Esophagus muscularis mucosa (tissue), 4 donors: ENCODE measurements around the gene NCR2. TPM values are rescaled to one million over a fixed set of nuclear protein-coding genes. Genes with fewer than 3 reads are reported as not detected.

Experiments
- DNase-seq: peaks from one replicate; pipeline ENCODE4 v3.0.0-alpha.2; 2017; ENCODE audit errors: extremely low spot score
- H3K27ac ChIP-seq, 4 donors: fragments of 200-600 bp; sonication (generic); replicated peaks in 1 of 4; 1 replicate in 3 of 4; 2 replicates in 1 of 4; pipeline ENCODE4 v1.5.1; 2016 to 2019; ENCODE audit warnings: mild to moderate bottlenecking in 1 of 4
- H3K27me3 ChIP-seq, 4 donors: fragments of 200-600 bp; sonication (generic); one replicate each; pipeline versions ENCODE4 v1.5.1 to v1.6.0; 2016 to 2019
- H3K36me3 ChIP-seq, 4 donors: fragments of 200-600 bp; sonication (generic); one replicate each; pipeline ENCODE4 v1.5.1; 2016 to 2019
- H3K4me1 ChIP-seq, 4 donors: fragments of 200-600 bp; sonication (generic); one replicate each; pipeline ENCODE4 v1.5.1; 2016 to 2019
- H3K4me3 ChIP-seq, 4 donors: fragments of 200-600 bp; sonication (generic); 1 replicate in 2 of 4; 2 replicates in 2 of 4; pipeline ENCODE4 v1.5.1; 2016 to 2019; ENCODE audit warnings: mild to moderate bottlenecking in 4 of 4, moderate library complexity in 1 of 4
- H3K9me3 ChIP-seq, 4 donors: fragments of 200-600 bp; sonication (generic); 1 replicate in 3 of 4; 2 replicates in 1 of 4; pipeline ENCODE4 v1.5.1; 2016 to 2019
- EP300 ChIP-seq: sonication (generic); formaldehyde crosslinking; IDR thresholded peaks from one replicate; pipeline ENCODE4 v1.6.1; 2017; ENCODE audit warnings: antibody characterized with exemption
- POLR2A ChIP-seq: fragments of 450-650 bp; IDR thresholded peaks from one replicate; pipeline ENCODE4 v1.6.1; 2017; ENCODE audit warnings: antibody characterized with exemption, moderate library complexity, mild to moderate bottlenecking, low read depth
- POLR2AphosphoS5 ChIP-seq, 2 donors: sonication (generic); formaldehyde crosslinking; IDR thresholded peaks; one replicate each; pipeline ENCODE4 v1.6.1; 2017; ENCODE audit warnings: antibody characterized with exemption in 2 of 2
- WGBS: methylation state at CpG from one replicate; pipeline ENCODE4 v1.1.5; 2018; 5-methylcytosine and 5-hydroxymethylcytosine counted together
- intact Hi-C: fragments of 100-400 bp; cut with DNase I; formaldehyde crosslinking; loops from one replicate; pipeline ENCODE4 v1.15.1; 2023
- small RNA-seq, 3 donors: library from RNA; depleted of rRNA; stranded (forward); fragments of <200 nt; gene quantifications; one replicate each; pipeline ENCODE3, GENCODE V24; 2016
- total RNA-seq, 4 donors: library from RNA; depleted of rRNA; stranded (reverse); fragments of >200 nt; gene quantifications; one replicate each; pipeline versions ENCODE4 v1.1.0 to v1.2.1, GENCODE V29; 2016
- TF ChIP-seq, protein P1 (sequence below), 3 experiments: fragments of 200-600 bp in 2 of 3; fragments of 450-650 bp in 1 of 3; sonication (generic) in 2 of 3; IDR thresholded peaks; one replicate each; pipeline ENCODE4 v1.5.1; 2017 to 2019; ENCODE audit warnings: antibody characterized with exemption in 3 of 3, mild to moderate bottlenecking in 2 of 3, moderate library complexity in 1 of 3

Gene NCR2
- total RNA-seq, 4 donors from 2014 or later = not detected

DNA sequence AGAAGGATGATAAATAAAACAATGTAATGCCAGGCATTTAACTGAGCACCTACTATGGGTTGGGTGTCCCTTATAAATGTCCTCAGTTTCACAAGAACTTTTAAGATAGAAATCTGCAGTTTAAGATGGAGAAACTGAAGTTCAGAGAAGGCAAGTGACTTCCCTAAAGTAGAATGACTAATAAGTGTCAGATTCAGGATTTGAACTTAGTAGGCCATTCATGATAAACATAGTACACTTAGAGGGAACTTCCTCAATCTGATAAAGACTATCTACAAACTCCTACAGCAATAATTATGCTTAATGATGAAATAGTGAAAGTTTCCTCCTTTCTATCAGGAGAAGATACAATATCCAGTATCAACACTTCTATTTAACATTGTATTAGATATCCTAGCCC lies 43.9 kb downstream of the NCR2 start:
- Histone ChIP-seq H3K27ac (no peak overlapping the region), H3K9me3 (no peaks in the 10 kb centered on the region), H3K36me3 (no peaks in the 10 kb centered on the region), H3K4me3 (no peak overlapping the region), H3K4me1 (peaks cover 9 to 18% (median 15%) of the 10 kb centered on the region in 4 donors), H3K27me3 (peaks cover 0 to 45% (median 23%) of the 10 kb centered on the region in 4 donors)
- TF ChIP-seq, protein P1, sequence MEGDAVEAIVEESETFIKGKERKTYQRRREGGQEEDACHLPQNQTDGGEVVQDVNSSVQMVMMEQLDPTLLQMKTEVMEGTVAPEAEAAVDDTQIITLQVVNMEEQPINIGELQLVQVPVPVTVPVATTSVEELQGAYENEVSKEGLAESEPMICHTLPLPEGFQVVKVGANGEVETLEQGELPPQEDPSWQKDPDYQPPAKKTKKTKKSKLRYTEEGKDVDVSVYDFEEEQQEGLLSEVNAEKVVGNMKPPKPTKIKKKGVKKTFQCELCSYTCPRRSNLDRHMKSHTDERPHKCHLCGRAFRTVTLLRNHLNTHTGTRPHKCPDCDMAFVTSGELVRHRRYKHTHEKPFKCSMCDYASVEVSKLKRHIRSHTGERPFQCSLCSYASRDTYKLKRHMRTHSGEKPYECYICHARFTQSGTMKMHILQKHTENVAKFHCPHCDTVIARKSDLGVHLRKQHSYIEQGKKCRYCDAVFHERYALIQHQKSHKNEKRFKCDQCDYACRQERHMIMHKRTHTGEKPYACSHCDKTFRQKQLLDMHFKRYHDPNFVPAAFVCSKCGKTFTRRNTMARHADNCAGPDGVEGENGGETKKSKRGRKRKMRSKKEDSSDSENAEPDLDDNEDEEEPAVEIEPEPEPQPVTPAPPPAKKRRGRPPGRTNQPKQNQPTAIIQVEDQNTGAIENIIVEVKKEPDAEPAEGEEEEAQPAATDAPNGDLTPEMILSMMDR (IDR thresholded peaks at IDR 0.05) = no peak
- no peak for TF ChIP-seq POLR2A
- no peak for TF ChIP-seq POLR2AphosphoS5 (IDR thresholded peaks at IDR 0.05)
- TF ChIP-seq EP300 = no peak
- intact Hi-C loops = no loop called here
- no peak for DNase-seq

DNA sequence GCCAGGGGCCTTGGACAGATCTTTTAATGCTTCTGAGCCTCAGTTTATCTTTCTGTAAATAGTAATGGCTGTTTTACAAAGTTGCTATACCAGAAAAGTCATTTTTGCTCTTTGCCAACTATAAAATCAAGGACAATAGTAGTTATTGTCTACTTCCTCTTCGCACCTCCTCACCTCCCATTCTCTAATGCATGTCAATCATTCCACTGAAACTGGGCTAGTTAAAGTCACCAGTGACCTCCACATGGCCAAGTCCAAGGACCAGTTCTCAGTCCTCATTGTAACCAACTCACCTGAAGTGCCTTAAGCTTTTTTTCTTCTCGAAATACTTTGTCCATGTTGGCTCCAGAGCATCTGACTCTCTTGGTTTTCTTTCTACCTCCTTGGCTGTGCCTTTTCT lies 51.2 kb downstream of the NCR2 start:
- WGBS = 92% methylated on average over 2 of the region's 2 CpGs

DNA sequence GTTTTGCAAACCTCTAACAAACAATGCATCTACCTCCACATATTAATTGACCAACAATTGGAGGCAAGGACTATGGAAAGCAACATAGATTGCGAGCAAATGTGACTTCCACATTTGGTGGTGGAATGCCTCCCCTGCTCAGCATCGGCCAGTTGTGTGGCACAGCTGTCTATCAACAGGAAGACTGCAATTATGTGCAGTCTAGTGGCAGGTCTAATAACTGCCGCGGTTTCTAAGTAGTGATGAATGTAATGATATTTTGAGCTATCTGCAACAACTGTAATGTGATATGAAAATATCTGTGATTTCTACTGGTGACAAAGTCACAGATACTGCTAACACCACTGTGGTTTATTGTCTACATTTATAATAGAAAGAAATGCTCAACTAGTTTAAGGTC lies 56.8 kb downstream of the NCR2 start:
- H3K36me3 ChIP-seq = no peaks in the 10 kb centered on the region
- 65% methylated on average over 4 of the region's 4 CpGs for WGBS
- H3K27ac ChIP-seq = no peak overlapping the region
- no peaks in the 10 kb centered on the region for H3K4me1 ChIP-seq
- no peak for TF ChIP-seq POLR2AphosphoS5 (IDR thresholded peaks at IDR 0.05)
- no peak for TF ChIP-seq EP300
- TF ChIP-seq POLR2A = no peak
- TF ChIP-seq, protein P1 (IDR thresholded peaks at IDR 0.05) = no peak
- intact Hi-C loops = no loop called here
- H3K4me3 ChIP-seq = no peak overlapping the region
- peaks cover 0 to 8% (median 0%) of the 10 kb centered on the region in 4 donors for H3K27me3 ChIP-seq
- peaks cover 0 to 14% (median 11%) of the 10 kb centered on the region in 4 donors for H3K9me3 ChIP-seq
- no peak for DNase-seq

More for the DNA sequence above, 51.2 kb downstream of the NCR2 start:
- Histone ChIP-seq H3K27me3 (peaks cover 0 to 28% (median 0%) of the 10 kb centered on the region in 4 donors), H3K9me3 (no peaks in the 10 kb centered on the region), H3K36me3 (no peaks in the 10 kb centered on the region), H3K4me1 (no peaks in the 10 kb centered on the region), H3K4me3 (no peak overlapping the region), H3K27ac (no peak overlapping the region)
- DNase-seq = no peak
- TF ChIP-seq, protein P1 (IDR thresholded peaks at IDR 0.05) = no peak
- TF ChIP-seq POLR2A (no peak), POLR2AphosphoS5 (IDR thresholded peaks at IDR 0.05) (no peak), EP300 (no peak)
- intact Hi-C loops = no loop called here

DNA sequence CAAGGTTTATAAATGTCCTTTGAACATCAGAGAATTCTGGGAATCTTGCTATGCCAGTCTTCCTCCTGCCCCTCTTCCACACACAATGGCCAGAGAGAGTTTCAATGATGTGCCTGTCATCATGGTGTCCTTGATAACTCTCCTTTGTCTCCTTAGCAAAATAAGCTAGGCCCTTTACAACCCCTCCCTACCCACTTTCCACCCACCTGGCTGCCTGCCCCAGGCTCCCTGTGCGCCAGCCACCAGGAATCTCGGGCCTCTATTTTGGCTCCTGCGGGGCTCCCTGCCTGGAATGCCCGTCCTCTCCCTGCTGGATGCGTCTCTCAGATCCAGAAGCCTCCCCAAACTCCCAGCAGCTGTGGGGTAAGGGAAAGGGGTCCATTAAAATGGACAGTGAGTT lies 60.9 kb downstream of the NCR2 start:
- DNase-seq = no peak
- Histone ChIP-seq H3K27me3 (peaks cover 0 to 18% (median 0%) of the 10 kb centered on the region in 4 donors), H3K4me3 (no peak overlapping the region), H3K27ac (no peak overlapping the region), H3K4me1 (no peaks in the 10 kb centered on the region), H3K9me3 (peaks cover 0 to 16% (median 15%) of the 10 kb centered on the region in 4 donors), H3K36me3 (no peaks in the 10 kb centered on the region)
- 63% methylated on average over 5 of the region's 5 CpGs for WGBS
- intact Hi-C loops = no loop called here
- TF ChIP-seq EP300 = no peak

DNA sequence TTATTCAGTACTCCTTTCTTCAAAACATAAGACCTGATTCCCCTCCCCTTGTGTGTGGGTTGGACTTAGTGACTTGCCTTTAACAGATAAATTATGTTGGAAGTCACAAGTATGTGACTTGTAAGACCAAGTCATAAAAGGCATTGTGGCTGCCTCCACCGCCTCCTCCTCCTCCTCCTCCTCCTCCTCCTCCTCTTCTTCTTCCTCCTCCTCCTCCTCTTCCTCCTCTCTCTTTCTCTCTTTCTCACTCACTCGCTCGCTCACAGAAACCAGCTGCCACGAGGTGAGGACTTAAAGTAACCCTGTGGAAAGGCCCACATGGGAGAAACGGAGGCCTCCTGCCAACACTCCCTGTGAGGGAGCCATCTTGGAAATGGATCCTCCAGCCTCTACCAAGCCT lies 64.0 kb downstream of the NCR2 start:
- 78% methylated on average over 5 of the region's 5 CpGs for WGBS
- Histone ChIP-seq H3K4me1 (no peaks in the 10 kb centered on the region), H3K4me3 (no peak overlapping the region), H3K27ac (no peak overlapping the region), H3K9me3 (peaks cover 0 to 12% (median 7%) of the 10 kb centered on the region in 4 donors), H3K36me3 (no peaks in the 10 kb centered on the region), H3K27me3 (peaks cover 0 to 29% (median 0%) of the 10 kb centered on the region in 4 donors)
- no peak for DNase-seq
- intact Hi-C loops = no loop called here
- no peak for TF ChIP-seq EP300
- TF ChIP-seq, protein P1 (IDR thresholded peaks at IDR 0.05) = no peak
- no peak for TF ChIP-seq POLR2AphosphoS5 (IDR thresholded peaks at IDR 0.05)
- no peak for TF ChIP-seq POLR2A

Small RNAs within 50 kb of the gene (small RNA-seq; reads per million reads assigned to genes)
- gene RNU6-643P = 0 reads per million in 3 donors

Other genes with a start within 250 kb of the NCR2 start
- under 1 TPM in 1 of 4 donors, not detected in 3; 0.32 TPM for gene TREML1, start 181.3 kb upstream of the NCR2 start, total RNA-seq
- gene TREM2, start 172.5 kb upstream of the NCR2 start, total RNA-seq = 1 to 10 TPM; 1.6 to 1.8 (median 1.6) TPM
- gene TREML2, start 134.5 kb upstream of the NCR2 start, total RNA-seq = under 1 TPM in 1 of 4 donors, not detected in 3; 0.66 TPM
- not detected for gene TREML4, start 107.3 kb upstream of the NCR2 start, total RNA-seq
- 1 to 10 TPM; 1.1 to 9.3 (median 1.2) TPM for gene TREM1, start 48.9 kb upstream of the NCR2 start, total RNA-seq
- gene FOXP4, start 210.8 kb downstream of the NCR2 start, total RNA-seq = 10 to 100 TPM; 10.8 to 30.7 (median 17.7) TPM